ENCODE measurements around the gene CEBPB.

Gene CEBPB

DNA sequence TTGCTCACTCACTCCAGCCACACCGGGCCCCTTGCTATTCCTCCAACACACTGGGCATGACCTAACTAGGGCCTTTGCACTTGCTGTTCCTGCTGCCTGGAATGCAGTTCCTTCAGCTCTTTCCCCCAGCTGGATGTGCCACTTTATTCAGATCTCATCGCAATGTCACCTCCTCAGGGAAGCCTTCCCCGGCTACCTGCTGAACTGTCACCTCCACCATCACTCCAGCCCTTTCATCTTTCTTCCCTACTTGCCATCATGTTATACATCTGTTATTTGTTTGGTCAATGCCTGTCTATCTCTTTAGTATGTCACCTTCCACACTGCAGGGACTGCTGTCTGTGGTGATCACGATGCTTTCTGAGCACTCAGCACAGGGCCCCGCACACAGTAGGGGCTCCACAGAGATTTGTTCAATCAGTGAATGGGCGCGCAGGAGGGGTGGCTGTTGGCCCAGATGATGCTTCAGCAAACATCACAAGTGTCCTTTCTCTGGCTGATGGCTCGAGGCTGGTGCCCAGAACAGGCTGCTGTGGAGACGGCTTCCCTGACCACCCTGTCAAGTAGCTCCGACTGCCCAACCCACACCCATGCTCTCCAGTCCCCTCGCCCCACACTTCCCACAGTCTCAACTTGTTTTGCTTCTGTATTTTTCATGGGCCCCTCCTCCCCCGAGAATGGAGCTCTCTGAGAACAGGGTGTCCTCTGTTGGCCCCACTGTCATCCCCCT, 31.8 kb downstream of the CEBPB start:
- Histone ChIP-seq H3K9ac (no peak overlapping the region), H3K27me3 (ENCODE audit: insufficient read depth, low read depth) (peaks cover 7% of the 10 kb centered on the region; the same call in 1 of the 2 replicates), H3K36me3 (ENCODE audit: insufficient read depth) (no peaks in the 10 kb centered on the region), H2AFZ (ENCODE audit: low read depth) (no peak overlapping the region), H4K20me1 (ENCODE audit: insufficient read depth) (no peaks in the 10 kb centered on the region), H3K4me3 (IDR thresholded peaks at IDR 0.05; ENCODE audit: insufficient read depth, low read depth, low read length) (no peak overlapping the region), H3K4me2 (no peak overlapping the region), H3K4me1 (ENCODE audit: low read depth, poor library complexity, severe bottlenecking) (no peaks in the 10 kb centered on the region), H3K27ac (no peak overlapping the region), H3K79me2 (ENCODE audit: insufficient read depth, low read depth) (no peaks in the 10 kb centered on the region)
- TF ChIP-seq, protein P1, sequence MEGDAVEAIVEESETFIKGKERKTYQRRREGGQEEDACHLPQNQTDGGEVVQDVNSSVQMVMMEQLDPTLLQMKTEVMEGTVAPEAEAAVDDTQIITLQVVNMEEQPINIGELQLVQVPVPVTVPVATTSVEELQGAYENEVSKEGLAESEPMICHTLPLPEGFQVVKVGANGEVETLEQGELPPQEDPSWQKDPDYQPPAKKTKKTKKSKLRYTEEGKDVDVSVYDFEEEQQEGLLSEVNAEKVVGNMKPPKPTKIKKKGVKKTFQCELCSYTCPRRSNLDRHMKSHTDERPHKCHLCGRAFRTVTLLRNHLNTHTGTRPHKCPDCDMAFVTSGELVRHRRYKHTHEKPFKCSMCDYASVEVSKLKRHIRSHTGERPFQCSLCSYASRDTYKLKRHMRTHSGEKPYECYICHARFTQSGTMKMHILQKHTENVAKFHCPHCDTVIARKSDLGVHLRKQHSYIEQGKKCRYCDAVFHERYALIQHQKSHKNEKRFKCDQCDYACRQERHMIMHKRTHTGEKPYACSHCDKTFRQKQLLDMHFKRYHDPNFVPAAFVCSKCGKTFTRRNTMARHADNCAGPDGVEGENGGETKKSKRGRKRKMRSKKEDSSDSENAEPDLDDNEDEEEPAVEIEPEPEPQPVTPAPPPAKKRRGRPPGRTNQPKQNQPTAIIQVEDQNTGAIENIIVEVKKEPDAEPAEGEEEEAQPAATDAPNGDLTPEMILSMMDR (conservative IDR thresholded peaks at IDR 0.05; ENCODE audit: low read depth, low read length): no peak

DNA sequence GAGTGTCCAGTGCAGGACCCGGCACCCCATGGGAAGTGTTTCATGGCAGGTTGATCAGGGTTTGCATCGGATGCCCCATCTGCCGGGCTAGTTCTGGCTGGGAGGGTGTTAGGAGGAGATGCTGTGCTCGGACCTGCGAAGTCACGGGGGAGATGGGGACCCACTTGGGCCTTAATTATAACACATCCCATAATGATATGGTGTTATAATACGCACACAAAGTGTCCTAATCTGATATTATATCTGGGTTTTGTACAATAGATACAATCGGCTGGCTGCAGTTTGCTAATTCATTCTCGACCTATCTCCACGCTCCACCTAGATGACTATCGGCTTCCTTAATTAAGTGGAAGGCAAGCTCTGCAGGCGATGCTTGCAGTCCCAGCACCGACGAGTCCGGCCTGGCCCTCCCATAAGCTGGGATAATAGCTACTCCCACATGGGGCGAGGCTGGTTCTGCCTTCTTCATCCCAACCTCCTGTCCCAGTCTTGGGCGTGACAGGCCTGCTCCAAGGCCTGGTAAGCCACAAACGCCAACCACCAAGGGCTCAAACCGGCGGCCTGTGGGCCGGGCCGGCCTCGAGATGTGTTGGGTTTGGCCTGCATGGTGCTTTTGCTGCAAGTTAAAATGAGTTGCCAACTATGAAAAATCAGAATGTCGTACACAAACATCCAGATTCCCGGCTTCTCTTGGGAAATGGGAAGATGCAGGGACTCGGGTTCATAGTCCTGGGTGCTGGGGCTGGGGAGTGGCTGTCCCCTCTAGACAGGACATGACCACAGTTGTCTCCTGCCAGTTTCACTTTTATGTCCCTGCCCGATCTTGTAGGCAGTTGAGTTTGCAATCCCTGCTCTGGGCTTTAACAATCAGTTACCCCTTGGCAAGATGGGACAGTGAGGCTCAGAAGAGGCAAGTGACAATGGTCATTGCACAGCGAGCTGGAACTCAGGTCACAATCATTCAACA, 32.7 kb downstream of the CEBPB start:
- no peaks in the 10 kb centered on the region for H3K36me3 ChIP-seq (ENCODE audit: insufficient read depth)
- H3K4me2 ChIP-seq: no peak overlapping the region
- H4K20me1 ChIP-seq (ENCODE audit: insufficient read depth): no peaks in the 10 kb centered on the region
- H3K27me3 ChIP-seq (ENCODE audit: insufficient read depth, low read depth): peaks cover 5% of the 10 kb centered on the region; the same call in 1 of the 2 replicates
- no peaks in the 10 kb centered on the region for H3K79me2 ChIP-seq (ENCODE audit: insufficient read depth, low read depth)
- TF ChIP-seq, protein P1 (conservative IDR thresholded peaks at IDR 0.05; ENCODE audit: low read depth, low read length): no peak
- H3K27ac ChIP-seq: no peak overlapping the region
- no peak overlapping the region for H2AFZ ChIP-seq (ENCODE audit: low read depth)
- no peak overlapping the region for H3K4me3 ChIP-seq (IDR thresholded peaks at IDR 0.05; ENCODE audit: insufficient read depth, low read depth, low read length)
- no peaks in the 10 kb centered on the region for H3K4me1 ChIP-seq (ENCODE audit: low read depth, poor library complexity, severe bottlenecking)
- no peak overlapping the region for H3K9ac ChIP-seq

DNA sequence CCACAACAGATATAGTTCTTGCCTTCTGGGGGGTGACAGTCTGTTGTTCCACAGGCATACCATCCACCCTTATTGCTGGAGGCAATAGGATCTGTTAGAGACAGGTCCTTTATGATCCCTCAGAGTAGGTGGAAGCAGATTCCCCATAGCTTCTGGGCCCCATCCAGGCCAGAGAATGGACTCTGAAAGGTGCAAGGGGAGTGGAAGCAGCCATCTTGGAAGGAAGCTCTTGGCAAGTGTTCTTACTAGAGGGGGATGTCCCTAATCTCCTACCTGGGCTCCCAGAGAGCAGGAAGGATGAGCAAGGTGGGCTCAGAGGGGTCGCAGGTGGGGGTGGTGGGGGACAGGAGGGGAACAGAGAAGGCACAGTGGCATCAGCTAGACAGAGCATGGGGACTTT, 33.4 kb downstream of the CEBPB start:
- no peaks in the 10 kb centered on the region for H3K36me3 ChIP-seq (ENCODE audit: insufficient read depth)
- no peak overlapping the region for H3K27ac ChIP-seq
- H3K4me1 ChIP-seq (ENCODE audit: low read depth, poor library complexity, severe bottlenecking): no peaks in the 10 kb centered on the region
- no peak overlapping the region for H2AFZ ChIP-seq (ENCODE audit: low read depth)
- H3K4me3 ChIP-seq (IDR thresholded peaks at IDR 0.05; ENCODE audit: insufficient read depth, low read depth, low read length): no peak overlapping the region
- H3K4me2 ChIP-seq: no peak overlapping the region
- no peaks in the 10 kb centered on the region for H4K20me1 ChIP-seq (ENCODE audit: insufficient read depth)
- H3K27me3 ChIP-seq (ENCODE audit: insufficient read depth, low read depth): peaks cover 4% of the 10 kb centered on the region; the same call in 1 of the 2 replicates
- H3K9ac ChIP-seq: no peak overlapping the region
- TF ChIP-seq, protein P1 (conservative IDR thresholded peaks at IDR 0.05; ENCODE audit: low read depth, low read length): no peak
- H3K79me2 ChIP-seq (ENCODE audit: insufficient read depth, low read depth): no peaks in the 10 kb centered on the region

DNA sequence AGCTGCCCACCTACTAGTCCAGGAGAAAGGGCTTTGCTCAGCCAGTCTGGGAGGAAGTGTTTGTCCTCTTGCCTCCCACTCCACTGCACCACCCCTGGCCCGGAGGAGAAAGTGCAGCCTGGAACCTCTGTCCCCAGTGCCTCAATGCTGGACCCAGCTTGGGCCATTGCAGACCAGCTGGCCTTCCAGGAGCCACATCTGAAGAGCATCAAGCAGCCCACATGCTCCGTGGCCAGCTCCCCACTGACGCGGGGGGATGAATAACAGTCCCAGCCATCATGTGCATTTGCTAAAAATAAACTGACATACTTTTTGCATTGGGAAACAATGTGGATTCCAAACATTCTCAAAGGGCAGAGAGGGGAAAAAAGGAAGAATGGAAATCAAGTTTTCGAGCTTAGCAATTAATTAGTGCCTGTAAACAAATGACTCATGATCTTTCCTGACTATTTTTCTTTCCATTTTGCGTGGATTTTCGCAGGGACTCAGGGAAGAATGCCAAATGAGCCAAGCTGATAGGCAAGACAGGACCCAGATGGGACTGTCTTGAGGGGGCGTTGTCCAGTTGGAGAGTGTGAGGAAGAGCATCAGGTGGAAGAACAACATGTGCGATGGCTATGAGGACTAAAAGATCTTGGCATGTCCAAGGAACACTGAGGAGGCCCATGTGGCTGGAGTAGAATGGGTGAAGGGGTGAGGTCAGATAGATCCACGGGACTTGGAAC, 34.1 kb downstream of the CEBPB start:
- Histone ChIP-seq H3K27ac (no peak overlapping the region), H2AFZ (ENCODE audit: low read depth) (no peak overlapping the region), H3K27me3 (ENCODE audit: insufficient read depth, low read depth) (peaks cover 4% of the 10 kb centered on the region; the same call in 1 of the 2 replicates), H3K4me1 (ENCODE audit: low read depth, poor library complexity, severe bottlenecking) (no peaks in the 10 kb centered on the region), H4K20me1 (ENCODE audit: insufficient read depth) (no peaks in the 10 kb centered on the region), H3K4me2 (no peak overlapping the region), H3K36me3 (ENCODE audit: insufficient read depth) (no peaks in the 10 kb centered on the region), H3K9ac (no peak overlapping the region), H3K79me2 (ENCODE audit: insufficient read depth, low read depth) (no peaks in the 10 kb centered on the region), H3K4me3 (IDR thresholded peaks at IDR 0.05; ENCODE audit: insufficient read depth, low read depth, low read length) (no peak overlapping the region)
- TF ChIP-seq, protein P1 (conservative IDR thresholded peaks at IDR 0.05; ENCODE audit: low read depth, low read length): no peak
